ENCODE measurements around the gene HDAC10.

GRCh38 chr22:50260801-50261614 is 9.9 kb upstream of the HDAC10 start:
- TF ChIP-seq EP300 (IDR thresholded peaks at IDR 0.05; ENCODE audit: low read depth), result no peak
- TF ChIP-seq CTCF (IDR thresholded peaks at IDR 0.05), result no peak
- TF ChIP-seq POLR2A (IDR thresholded peaks at IDR 0.05), result no peak
